GM19438 (cell line): ENCODE measurements around the gene CECR2.

Source experiments
- ATAC-seq: cut with Tn5 transposase; IDR thresholded peaks from one replicate; pipeline ENCODE4 v1.9.1; 2021; ENCODE audit warnings: low read depth; ENCODE audit not compliant: unreplicated experiment

CECR2 gene

DNA sequence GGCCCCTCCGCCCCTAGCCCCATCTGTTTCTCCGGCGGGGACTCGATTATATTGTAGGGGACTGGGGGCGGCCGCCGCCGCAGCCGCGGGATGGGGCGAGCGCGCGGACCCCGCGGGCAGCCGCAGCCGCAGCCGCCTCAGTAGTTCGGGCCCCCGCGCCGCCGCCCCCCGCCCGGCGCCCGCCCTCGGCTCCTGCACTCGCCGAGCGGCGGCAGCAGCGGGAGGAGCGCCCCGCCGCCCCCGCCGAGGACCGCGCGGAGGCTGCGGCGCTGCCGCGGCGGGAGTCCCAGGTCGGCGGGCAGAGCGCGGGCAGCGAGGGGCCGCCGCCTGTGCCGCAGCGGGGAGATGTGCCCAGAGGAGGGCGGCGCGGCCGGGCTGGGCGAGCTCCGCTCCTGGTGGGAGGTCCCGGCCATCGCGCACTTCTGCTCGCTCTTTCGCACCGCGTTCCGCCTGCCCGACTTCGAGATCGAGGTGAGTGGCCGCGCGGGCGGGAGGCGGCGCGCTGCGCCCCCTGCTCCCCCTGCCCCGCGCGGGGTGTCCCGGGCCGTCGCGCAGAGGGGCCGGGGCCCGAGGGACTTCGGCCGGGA lies at the start of gene CECR2:
Gene CECR2 (plus strand): TSS at position 22 of the 587 bp plus-strand sequence. CDS start 324 bp downstream, at position 346.
- no peak for ATAC-seq

GRCh38 chr22:17319546-17319945 lies 49.7 kb upstream of the CECR2 start:
- no peak for ATAC-seq

- ATAC-seq = no peak
These were observed 46.7 kb upstream of the CECR2 start for GRCh38 chr22:17322511-17322910.

- no peak for ATAC-seq
These were observed 37.6 kb upstream of the CECR2 start for GRCh38 chr22:17331690-17332089.

DNA sequence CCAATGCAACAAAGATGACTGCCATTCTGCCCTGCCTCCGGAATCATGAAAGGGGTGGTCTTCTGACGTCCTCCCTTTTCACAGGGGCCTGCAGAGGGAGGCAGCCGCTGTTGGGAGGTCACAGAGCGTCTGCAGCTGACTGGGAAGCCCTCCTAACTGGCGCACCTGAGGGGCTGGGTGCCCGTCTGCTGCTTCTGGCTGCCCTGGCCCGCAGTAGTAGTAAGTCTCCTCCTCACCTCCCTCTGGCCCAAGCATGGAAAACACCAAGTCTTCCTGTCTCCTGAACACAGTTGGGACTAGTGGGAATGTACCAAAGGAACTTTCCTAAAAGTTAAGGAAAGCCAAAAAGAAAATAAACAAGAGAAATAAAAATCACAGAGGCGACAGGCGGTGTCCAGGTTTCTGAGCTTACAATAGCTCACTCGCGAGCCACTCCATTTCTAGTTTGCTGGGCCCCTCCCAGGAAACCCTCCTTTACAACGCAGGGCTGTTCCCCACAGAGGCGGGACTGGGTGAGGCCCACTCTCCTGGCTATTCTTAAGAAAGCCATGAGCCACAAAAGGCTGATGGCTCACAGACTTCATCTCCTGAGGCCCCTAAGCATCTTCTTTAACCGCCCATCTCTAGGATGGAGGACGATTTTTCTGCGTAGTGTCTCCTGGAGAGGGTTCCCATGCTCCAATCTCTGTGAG lies 37.0 kb upstream of the CECR2 start:
- no peak for ATAC-seq

- no peak for ATAC-seq
These were observed 35.2 kb upstream of the CECR2 start for GRCh38 chr22:17334059-17334458.

- ATAC-seq = no peak
These were observed 34.3 kb upstream of the CECR2 start for GRCh38 chr22:17334983-17335382.

- no peak for ATAC-seq
These were observed 33.2 kb upstream of the CECR2 start for GRCh38 chr22:17336061-17336460.

DNA sequence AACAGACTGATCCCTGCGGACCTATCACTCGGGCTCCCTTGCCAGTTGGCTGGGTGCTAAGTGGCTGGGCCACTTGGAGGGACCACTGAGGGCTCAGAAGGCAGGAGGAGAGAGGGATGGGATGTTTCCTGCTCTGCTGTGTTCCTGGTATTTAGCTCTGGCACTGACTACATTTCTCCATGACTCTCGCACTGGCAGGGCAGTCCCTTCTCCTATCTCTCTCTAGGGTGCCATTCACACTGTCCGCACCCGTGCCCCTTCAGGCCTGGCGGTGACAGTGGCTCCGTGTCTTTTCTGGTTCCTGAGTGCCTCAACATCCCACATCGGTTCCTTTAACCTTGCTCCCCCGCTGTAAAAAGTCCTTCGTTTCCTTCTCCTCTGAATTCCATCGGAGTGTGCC lies 31.6 kb upstream of the CECR2 start:
- ATAC-seq = no peak

DNA sequence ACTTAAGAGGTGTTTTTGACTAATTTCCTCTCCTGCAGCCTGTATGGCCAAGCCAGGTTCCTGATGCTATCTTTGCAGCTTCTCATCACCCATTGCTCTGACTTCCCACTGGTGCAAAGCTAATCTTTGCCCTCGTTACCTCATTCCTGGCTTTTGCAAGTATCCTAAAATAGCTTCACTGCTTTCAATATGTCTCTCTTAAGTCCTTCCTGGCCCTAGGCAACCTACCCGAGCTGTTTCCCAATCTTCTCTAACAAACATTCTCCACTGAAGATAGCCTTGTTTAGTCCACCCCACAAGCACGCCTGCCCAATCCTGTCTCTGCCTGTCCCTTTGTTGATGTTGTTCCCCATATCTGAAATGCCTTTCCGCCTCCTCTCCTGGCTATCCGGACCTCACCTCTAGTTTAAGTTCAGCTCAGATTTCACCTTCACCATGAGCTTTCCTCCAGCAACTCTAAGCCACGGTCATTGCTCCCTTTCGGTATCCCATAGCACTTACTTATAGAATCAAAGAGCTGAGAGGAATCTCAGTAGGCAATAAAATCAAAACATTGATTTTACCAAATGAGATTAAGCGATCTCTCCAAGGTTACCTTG lies 30.1 kb upstream of the CECR2 start:
- ATAC-seq = no peak

DNA sequence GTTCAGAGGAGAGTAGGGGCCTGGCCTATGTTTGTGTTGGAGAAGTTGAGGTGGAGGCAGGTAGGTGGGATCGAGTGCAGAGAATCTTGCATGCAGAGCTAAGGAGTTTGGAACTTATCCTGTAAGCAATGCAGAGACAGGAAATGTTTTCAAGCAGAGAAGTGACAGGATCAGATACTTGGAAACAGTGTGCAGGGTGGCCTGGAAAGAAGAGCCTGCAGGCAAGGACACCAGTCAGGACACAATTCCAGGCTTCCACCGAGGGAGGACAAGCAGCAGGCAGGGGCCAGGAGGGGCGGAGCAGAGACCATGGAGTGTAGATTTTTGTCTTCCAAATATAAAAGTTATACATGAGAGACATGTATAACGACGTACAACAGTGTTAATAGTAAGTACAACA lies 26.9 kb upstream of the CECR2 start:
- no peak for ATAC-seq

GRCh38 chr22:17343766-17344165 lies 25.5 kb upstream of the CECR2 start:
- no peak for ATAC-seq

- ATAC-seq = no peak
These were observed 22.7 kb upstream of the CECR2 start for GRCh38 chr22:17346578-17346977.

DNA sequence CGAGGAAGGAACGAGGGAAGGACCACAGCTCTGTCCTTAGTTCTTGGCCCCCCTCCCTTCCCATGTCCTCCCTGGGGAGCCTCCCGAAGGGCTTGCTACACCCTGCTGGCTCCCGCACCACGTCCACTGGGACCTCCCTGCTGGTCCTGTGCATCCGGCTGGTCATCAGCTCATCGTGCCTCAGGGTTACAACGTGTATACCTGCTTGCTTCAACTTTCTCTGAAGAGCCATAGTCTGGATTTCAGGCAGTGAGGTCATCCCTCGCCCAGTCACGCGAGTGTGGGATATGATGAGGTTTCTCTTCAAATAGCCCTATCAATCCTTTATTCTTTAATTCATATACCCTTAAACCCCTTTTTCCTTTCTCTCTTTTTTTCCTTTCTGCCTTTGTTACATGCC lies 21.5 kb upstream of the CECR2 start:
- ATAC-seq = no peak

GRCh38 chr22:17348464-17349103 lies 20.7 kb upstream of the CECR2 start:
- ATAC-seq = no peak

DNA sequence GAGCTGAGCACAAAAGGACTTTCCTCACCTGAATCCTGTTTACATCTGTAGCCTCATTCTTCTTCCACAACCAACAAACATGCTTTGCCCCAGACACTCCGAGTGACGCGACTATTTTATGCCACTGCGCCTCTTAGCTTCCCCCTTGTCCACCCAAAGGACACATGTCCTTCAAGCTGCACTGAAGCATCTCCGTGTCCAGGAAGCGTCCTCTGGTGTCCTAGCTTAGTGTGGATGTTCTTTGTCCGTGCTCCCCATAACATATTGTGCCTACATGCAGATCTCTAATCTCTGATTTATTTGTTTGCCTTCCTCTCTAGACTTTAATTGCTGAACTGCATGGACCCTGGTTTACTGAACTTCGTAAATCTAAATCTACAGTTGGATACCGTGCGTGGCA lies 20.1 kb upstream of the CECR2 start:
- ATAC-seq = no peak

DNA sequence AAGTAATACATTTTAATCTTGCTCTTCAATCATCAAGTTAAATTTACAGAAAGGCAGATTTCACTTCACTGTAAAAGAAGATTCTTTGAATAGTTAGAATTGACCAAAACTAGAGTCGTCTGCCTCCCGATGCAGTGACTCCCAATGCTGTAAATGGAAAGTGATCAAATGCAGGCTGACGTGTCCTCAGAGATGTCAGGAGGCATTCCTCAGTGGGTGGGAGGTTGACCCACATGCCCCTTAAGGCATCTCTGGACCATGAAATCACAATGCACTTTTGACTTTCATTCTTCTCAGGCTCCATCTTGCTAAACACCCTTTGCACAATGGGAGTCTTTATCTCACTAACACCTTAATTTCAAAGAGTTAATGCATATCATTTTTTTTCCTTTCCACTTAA lies 19.0 kb upstream of the CECR2 start:
- no peak for ATAC-seq

GRCh38 chr22:17352798-17353197 lies 16.5 kb upstream of the CECR2 start:
- ATAC-seq = no peak

- ATAC-seq = no peak
These were observed 11.6 kb upstream of the CECR2 start for GRCh38 chr22:17357688-17358087.

- ATAC-seq = no peak
These were observed 10.8 kb upstream of the CECR2 start for GRCh38 chr22:17358415-17358814.

DNA sequence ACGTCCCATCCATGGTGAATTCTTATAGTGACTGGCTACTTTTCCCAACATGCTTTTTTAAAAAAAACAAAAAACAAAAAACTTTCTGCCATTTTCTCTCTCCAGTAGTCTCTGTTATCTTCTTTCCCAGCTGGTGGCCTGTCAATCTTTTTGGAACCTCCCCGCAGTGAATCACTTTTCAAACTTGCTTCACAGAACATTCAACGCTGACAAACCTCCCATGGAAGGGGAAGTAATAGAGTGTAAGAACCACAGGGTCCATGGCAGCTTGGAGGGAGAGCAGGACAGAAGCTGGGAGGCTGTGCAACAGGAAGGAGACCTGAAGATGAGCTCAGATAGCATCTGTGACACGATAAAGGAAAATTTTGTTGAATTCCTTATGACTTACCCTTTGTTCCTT lies 9.8 kb upstream of the CECR2 start:
- no peak for ATAC-seq

GRCh38 chr22:17366329-17366728 lies 2.9 kb upstream of the CECR2 start:
- ATAC-seq = no peak
